Measurements from ENCODE around the gene MAN2A2. TPM values are rescaled to one million over a fixed set of nuclear protein-coding genes. Genes with fewer than 3 reads are reported as not detected.

MAN2A2 gene
- total and polyA plus RNA-seq, 8 donors: 2.9 to 286 (median 46.7) TPM

GRCh38 chr15:90857883-90858443 is 45.1 kb upstream of the MAN2A2 start:
- intact Hi-C loops (cut with DNase I; ENCODE audit: low total_unique reads): no loop called here
- Histone ChIP-seq H3K4me1 (peaks cover 0 to 33% (median 0%) of the 10 kb centered on the region in 4 donors), H3K36me3 (no peaks in the 10 kb centered on the region), H3K9me3 (no peaks in the 10 kb centered on the region), H3K27me3 (no peaks in the 10 kb centered on the region), H3K4me3 (no peak overlapping the region), H3K27ac (no peak overlapping the region)
- 91 to 93% (median 92%) methylated on average over 8 of the region's 8 CpGs for WGBS, 5 donors
- no peak for DNase-seq
- TF ChIP-seq POLR2A (IDR thresholded peaks at IDR 0.05) (no peak), POLR2AphosphoS5 (IDR thresholded peaks at IDR 0.05) (no peak), CTCF (IDR thresholded peaks at IDR 0.05) (no peak), EP300 (IDR thresholded peaks at IDR 0.05) (no peak)

- TF ChIP-seq POLR2A (IDR thresholded peaks at IDR 0.05) (no peak), CTCF (IDR thresholded peaks at IDR 0.05) (no peak), POLR2AphosphoS5 (IDR thresholded peaks at IDR 0.05) (no peak), EP300 (IDR thresholded peaks at IDR 0.05) (no peak)
- Histone ChIP-seq H3K27ac (peak overlapping the region in 1 of 5 donors; percentile 32), H3K4me1 (peaks cover 0 to 40% (median 0%) of the 10 kb centered on the region in 4 donors), H3K36me3 (no peaks in the 10 kb centered on the region), H3K27me3 (no peaks in the 10 kb centered on the region), H3K9me3 (no peaks in the 10 kb centered on the region), H3K4me3 (no peak overlapping the region)
- intact Hi-C loops (cut with DNase I; ENCODE audit: low total_unique reads): no loop called here
- 53 to 68% (median 56%) methylated on average over 9 to 10 of the region's 10 CpGs for WGBS, 5 donors
- DNase-seq: peak in 1 of 2 donors; percentile 2
These were observed 43.6 kb upstream of the MAN2A2 start for GRCh38 chr15:90859234-90860131.

- DNase-seq: no peak
- Histone ChIP-seq H3K36me3 (no peaks in the 10 kb centered on the region), H3K4me1 (peaks cover 0 to 40% (median 0%) of the 10 kb centered on the region in 4 donors), H3K27me3 (no peaks in the 10 kb centered on the region), H3K4me3 (no peak overlapping the region), H3K9me3 (no peaks in the 10 kb centered on the region), H3K27ac (no peak overlapping the region)
- TF ChIP-seq EP300 (IDR thresholded peaks at IDR 0.05) (no peak), POLR2A (IDR thresholded peaks at IDR 0.05) (no peak), POLR2AphosphoS5 (IDR thresholded peaks at IDR 0.05) (no peak), CTCF (IDR thresholded peaks at IDR 0.05) (no peak)
- intact Hi-C loops (cut with DNase I; ENCODE audit: low total_unique reads): no loop called here
- 61 to 77% (median 73%) methylated on average over 7 of the region's 7 CpGs for whole genome bisulfite sequencing, 5 donors
These were observed 42.7 kb upstream of the MAN2A2 start for GRCh38 chr15:90860450-90860849.

GRCh38 chr15:90860942-90861675 is 42.0 kb upstream of the MAN2A2 start:
- no peak overlapping the region for H3K4me3 ChIP-seq
- no peaks in the 10 kb centered on the region for H3K36me3 ChIP-seq
- no peaks in the 10 kb centered on the region for H3K27me3 ChIP-seq
- no peak overlapping the region for H3K27ac ChIP-seq
- intact Hi-C loops (cut with DNase I; ENCODE audit: low total_unique reads): no loop called here
- WGBS, 5 donors: 83 to 94% (median 90%) methylated on average over 14 of the region's 14 CpGs
- peak in 1 of 2 donors; percentile 55 for DNase-seq
- peaks cover 0 to 40% (median 0%) of the 10 kb centered on the region in 4 donors for H3K4me1 ChIP-seq
- no peaks in the 10 kb centered on the region for H3K9me3 ChIP-seq
- TF ChIP-seq CTCF (IDR thresholded peaks at IDR 0.05) (no peak), POLR2A (IDR thresholded peaks at IDR 0.05) (no peak), EP300 (IDR thresholded peaks at IDR 0.05) (no peak)

Measured in stomach (tissue), 9 donors.